ENCODE measurements around the gene LSAMP. TPM values are rescaled to one million over a fixed set of nuclear protein-coding genes. Genes with fewer than 3 reads are reported as not detected.

LSAMP gene
- total RNA-seq, 6 donors from 2014 or later = 7.1 to 28.1 (median 13.4) TPM

GRCh38 chr3:116408473-116408872 lies 36.8 kb downstream of the LSAMP start:
- ATAC-seq (ENCODE audit: low FRiP score in 2 of 2) (no peak), DNase-seq (no peak)
- Histone ChIP-seq H3K9me3 (no peaks in the 10 kb centered on the region), H3K4me3 (no peak overlapping the region), H3K36me3 (no peaks in the 10 kb centered on the region), H3K27ac (no peak overlapping the region), H3K4me1 (no peaks in the 10 kb centered on the region), H3K27me3 (no peaks in the 10 kb centered on the region)
- 74 to 80% methylated on average over 2 of the region's 2 CpGs for WGBS, 2 donors
- TF ChIP-seq POLR2AphosphoS5 (IDR thresholded peaks at IDR 0.05) (no peak), CTCF (IDR thresholded peaks at IDR 0.05) (no peak), EP300 (IDR thresholded peaks at IDR 0.05) (no peak), POLR2A (IDR thresholded peaks at IDR 0.05) (no peak)

DNA sequence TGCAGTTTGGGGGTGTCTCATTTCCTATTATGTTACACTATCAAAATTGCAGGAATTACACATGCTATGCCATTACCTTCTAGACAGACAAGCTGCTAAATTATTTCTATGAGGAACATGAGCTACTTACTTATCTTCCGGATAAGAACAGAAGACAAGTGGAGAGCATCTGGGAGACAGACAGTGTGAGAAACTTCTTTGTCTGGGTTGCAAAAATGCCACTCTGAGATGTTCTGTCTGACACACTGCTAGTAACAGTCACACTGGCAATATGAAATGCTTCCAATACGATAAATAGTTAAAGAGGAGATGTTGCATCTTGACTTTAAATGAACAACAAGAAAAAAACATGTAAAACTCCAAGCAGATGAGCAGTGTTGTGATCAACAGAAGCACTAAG lies 40.1 kb downstream of the LSAMP start:
- Histone ChIP-seq H3K4me1 (no peaks in the 10 kb centered on the region), H3K4me3 (no peak overlapping the region), H3K9me3 (no peaks in the 10 kb centered on the region), H3K36me3 (no peaks in the 10 kb centered on the region), H3K27me3 (no peaks in the 10 kb centered on the region), H3K27ac (no peak overlapping the region)
- TF ChIP-seq EP300 (IDR thresholded peaks at IDR 0.05) (no peak), CTCF (IDR thresholded peaks at IDR 0.05) (no peak), POLR2A (IDR thresholded peaks at IDR 0.05) (no peak), POLR2AphosphoS5 (IDR thresholded peaks at IDR 0.05) (no peak)
- ATAC-seq (ENCODE audit: low FRiP score in 2 of 2) (no peak), DNase-seq (no peak)
- 86 to 91% methylated on average over 2 of the region's 2 CpGs for WGBS, 2 donors

DNA sequence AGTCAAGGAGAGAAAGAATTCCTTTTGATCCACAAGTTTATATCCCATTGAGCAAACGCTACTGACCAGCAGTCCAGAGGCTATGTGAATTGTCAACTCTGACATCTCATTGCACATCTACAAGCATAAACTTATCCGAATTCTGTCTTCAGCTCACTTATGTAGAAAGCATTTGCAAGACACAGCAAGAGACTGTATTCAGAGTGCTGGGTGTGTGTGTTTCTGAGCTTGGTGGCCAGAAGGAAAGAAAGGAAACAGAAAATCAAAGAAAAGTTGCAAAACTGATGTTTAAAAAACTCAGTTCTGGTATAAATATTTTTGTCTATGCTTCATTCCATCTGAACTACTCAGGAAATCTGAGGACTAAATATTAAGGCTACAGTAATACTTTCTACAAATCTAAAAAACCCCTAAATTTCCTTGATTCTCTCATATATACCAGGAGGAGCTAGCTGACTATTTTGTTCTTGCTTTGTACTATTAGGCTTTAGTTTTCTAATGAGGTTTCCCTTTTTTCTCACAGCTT lies 45.5 kb downstream of the LSAMP start:
- no peaks in the 10 kb centered on the region for H3K9me3 ChIP-seq
- no peak for ATAC-seq (ENCODE audit: low FRiP score in 2 of 2)
- WGBS, 2 donors = 76 to 84% methylated on average over 2 of the region's 2 CpGs

GRCh38 chr3:116394365-116394764 lies 50.9 kb downstream of the LSAMP start:
- Histone ChIP-seq H3K27ac (no peak overlapping the region), H3K9me3 (peaks cover 0 to 8% (median 0%) of the 10 kb centered on the region in 4 donors), H3K4me3 (no peak overlapping the region), H3K4me1 (no peaks in the 10 kb centered on the region), H3K36me3 (no peaks in the 10 kb centered on the region), H3K27me3 (no peaks in the 10 kb centered on the region)
- no peak for TF ChIP-seq POLR2AphosphoS5 (IDR thresholded peaks at IDR 0.05)
- no peak for TF ChIP-seq EP300 (IDR thresholded peaks at IDR 0.05)
- TF ChIP-seq CTCF (IDR thresholded peaks at IDR 0.05) = no peak
- no peak for TF ChIP-seq POLR2A (IDR thresholded peaks at IDR 0.05)
- no peak for ATAC-seq (ENCODE audit: low FRiP score in 2 of 2)
- 79 to 82% methylated on average over 4 of the region's 4 CpGs for WGBS, 2 donors
- DNase-seq = no peak

More for the DNA sequence above, 45.5 kb downstream of the LSAMP start:
- DNase-seq = no peak
- Histone ChIP-seq H3K27ac (no peak overlapping the region), H3K27me3 (no peaks in the 10 kb centered on the region), H3K4me3 (no peak overlapping the region), H3K36me3 (no peaks in the 10 kb centered on the region), H3K4me1 (no peaks in the 10 kb centered on the region)
- TF ChIP-seq EP300 (IDR thresholded peaks at IDR 0.05) (no peak), POLR2A (IDR thresholded peaks at IDR 0.05) (no peak), POLR2AphosphoS5 (IDR thresholded peaks at IDR 0.05) (no peak), CTCF (IDR thresholded peaks at IDR 0.05) (no peak)

- Histone ChIP-seq H3K9me3 (peaks cover 0 to 8% (median 0%) of the 10 kb centered on the region in 4 donors), H3K27me3 (no peaks in the 10 kb centered on the region), H3K36me3 (no peaks in the 10 kb centered on the region), H3K4me3 (no peak overlapping the region), H3K27ac (no peak overlapping the region), H3K4me1 (no peaks in the 10 kb centered on the region)
- ATAC-seq (ENCODE audit: low FRiP score in 2 of 2) (no peak), DNase-seq (no peak)
- no peak for TF ChIP-seq POLR2A (IDR thresholded peaks at IDR 0.05)
- TF ChIP-seq CTCF (IDR thresholded peaks at IDR 0.05) = no peak
- no peak for TF ChIP-seq EP300 (IDR thresholded peaks at IDR 0.05)
- TF ChIP-seq POLR2AphosphoS5 (IDR thresholded peaks at IDR 0.05) = no peak
- 92% methylated on average over 3 of the region's 3 CpGs; no CpG with 5 or more reads in 1 of the 2 donors for WGBS, 2 donors
Observed at GRCh38 chr3:116393199-116393598, 52.1 kb downstream of the LSAMP start.
